HG02870 (cell line): ENCODE results near the gene FGF13.

ENCODE experiments used
- ATAC-seq: cut with Tn5 transposase; IDR thresholded peaks from one replicate; pipeline ENCODE4 v1.9.1; 2021; ENCODE audit warnings: mild to moderate bottlenecking, moderate library complexity; ENCODE audit not compliant: unreplicated experiment

The FGF13 gene

DNA sequence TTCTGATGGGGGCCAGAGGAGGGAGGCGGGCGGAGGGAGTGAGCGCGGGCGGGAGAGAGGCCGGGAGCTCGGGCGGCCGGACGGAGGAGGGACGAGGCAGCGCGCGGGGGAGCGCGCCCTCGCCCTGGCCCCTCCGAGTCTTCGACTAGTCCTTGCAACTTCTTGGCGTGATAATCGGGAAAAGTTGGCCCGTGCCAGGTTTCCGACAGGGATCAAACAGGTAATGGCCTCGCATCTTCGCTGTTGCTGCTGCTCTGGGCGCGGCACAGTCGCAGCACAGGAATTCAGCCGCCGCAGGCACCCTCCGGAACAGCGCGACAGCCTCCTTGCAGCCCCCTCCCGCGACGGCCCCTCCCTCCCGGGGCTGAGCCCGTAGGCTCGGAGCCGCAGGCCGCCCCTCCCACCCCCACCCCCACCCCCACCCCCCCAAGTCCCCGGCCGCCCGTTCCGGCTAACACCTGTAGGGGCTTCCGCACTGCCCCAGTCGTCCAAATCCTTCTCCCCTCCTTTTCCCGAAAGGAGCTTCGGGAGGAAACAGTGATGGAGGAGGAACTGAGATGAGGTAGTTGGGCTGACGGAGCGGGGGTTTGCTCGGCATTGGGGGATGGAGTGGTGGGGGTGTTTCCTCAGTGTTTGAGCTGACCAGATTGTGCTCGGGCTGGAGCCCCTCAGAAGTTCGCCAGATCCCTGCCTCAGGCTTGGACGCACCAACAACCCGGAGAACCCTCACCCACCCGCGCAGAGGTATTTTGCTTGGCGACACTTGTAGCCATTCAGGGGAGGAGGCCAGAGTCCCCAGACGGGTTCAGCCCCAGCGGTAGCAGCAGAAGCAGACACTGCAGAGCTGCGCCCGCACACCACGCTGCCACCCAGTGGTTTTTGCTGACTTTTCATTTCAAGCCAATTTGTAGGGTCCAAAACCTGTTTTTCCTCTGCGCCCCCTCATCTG lies at the start of gene FGF13:
Gene FGF13 (minus strand): TSS at position 319 of the 949 bp plus-strand sequence. CDS start 714 bp downstream, outside the sequence.
- no peak for ATAC-seq

DNA sequence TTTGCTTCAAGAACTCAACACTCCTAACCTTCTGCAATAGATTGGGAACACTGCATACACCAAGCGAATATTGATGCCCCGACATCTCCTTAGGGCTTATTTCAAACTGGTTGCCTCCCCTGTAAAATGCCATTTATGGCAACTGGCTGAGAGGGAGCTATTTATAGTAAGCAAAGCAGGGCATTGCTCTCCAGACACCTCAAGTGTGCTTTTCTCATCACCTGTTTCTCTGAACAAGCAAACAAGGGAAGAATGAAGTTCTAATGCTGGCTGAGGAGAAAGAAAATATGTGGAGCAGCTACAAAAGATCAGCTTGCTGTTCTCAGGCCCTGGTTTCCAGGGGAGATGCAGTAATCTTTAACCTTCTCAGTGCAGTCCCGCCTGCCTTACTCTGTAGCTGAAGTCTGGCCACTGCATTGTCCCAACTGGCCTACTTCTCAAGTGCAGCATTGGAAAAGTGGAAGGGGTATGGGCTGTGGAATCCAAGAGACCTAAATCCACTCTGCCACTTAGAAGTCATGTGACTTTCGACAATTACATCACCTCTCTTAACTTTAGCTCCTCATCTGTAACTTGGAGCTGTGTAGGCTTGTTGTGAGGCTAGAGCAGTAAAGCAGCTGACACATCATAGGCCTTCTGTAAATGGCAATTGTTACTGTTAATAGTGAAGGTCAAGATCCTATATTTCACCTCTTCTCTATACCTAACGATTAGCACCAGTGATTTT lies 47.9 kb upstream of the FGF13 start:
- ATAC-seq: no peak

DNA sequence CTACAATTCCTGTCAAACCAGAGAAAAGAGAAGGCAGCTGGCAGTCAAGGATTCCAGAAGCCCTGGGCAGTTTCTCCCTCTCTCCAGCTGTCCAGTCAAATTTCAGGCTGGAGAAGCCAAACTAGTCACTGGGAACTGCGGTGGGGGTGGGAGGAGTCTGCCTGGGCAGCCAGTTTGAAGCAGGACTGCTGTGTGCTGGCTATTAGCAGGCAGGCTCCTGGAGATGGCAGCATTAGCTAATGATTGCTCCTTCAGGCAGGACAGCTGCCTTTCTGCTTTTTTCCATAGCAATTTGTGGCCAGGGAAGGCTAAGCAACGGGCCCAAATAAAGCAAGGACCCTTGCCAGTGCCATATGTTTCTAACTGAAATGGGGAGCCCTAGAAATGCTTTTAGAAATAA lies 44.7 kb upstream of the FGF13 start:
- no peak for ATAC-seq

DNA sequence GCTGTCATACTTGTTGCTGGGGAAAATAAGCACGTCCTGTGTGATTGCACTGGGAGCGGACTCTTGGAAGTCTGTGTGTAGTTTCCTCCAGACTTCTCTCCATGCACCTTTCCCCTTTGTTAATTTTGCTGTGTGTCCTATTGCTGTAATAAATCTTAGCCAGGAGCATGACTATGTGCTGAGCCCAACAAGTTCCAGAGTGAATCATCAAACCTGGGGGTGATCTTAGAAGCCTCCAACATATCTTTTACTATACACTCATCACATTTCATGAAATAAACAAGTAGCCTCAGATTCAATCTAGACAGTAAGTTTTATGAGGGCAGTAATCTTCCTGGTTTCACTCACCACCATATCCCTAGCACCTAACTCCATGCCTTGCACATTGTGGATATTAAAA lies 43.3 kb upstream of the FGF13 start:
- no peak for ATAC-seq

DNA sequence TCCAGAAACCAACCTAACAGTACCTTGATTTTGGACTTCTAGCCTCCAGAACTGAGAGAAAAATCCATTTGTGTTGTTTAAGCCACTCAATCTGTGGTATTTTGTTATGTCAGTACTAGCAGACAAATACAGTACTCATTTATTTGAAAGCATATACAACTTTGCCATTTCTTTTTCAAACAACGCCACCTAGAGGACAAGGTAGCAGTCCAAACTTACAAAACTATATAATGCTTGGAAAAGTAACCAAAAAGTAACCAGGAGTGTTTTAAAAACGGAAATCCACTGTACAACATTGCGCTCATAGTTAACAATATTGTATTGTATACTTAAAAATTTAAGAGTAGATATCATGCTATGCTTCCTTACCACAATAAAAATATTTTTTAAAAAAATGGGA lies 37.0 kb upstream of the FGF13 start:
- no peak for ATAC-seq

DNA sequence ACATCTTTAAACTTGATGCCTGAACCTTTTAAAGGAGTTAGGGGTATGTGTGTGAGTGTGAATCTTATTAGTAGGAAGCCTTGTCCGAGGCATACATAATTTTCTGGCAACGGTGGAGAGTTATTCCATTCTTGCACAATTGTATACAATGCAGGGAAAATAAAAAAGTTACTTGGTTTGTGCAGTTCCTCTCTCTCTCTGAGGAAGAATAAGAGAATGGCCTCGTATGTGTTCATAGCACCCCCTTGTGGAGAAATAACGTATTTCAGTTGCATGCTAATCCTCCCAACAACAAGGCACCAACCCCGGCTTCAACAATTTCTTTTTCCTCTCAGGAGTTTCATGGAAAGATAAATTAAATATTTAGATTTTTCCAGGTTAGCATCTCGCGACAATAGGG lies 33.7 kb upstream of the FGF13 start:
- peak; percentile 87 for ATAC-seq

DNA sequence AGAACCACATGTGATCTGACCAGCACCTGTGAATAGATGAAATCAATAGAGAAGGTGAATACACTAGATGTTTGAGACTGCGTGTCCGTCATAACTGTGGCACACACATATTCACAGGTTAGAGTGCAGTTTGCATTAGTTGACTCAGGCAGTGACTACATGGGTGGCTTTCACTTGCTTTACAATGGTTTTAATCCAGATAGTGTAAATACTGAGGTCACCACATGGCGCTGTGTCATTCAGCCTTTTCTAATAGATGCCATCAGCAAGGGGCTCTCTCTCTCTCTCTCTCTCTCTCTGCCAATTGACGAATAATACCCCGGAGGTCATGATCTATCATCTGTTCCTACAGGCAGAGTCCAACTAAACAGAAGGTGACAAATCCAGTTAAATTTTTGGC lies 30.7 kb upstream of the FGF13 start:
- no peak for ATAC-seq

DNA sequence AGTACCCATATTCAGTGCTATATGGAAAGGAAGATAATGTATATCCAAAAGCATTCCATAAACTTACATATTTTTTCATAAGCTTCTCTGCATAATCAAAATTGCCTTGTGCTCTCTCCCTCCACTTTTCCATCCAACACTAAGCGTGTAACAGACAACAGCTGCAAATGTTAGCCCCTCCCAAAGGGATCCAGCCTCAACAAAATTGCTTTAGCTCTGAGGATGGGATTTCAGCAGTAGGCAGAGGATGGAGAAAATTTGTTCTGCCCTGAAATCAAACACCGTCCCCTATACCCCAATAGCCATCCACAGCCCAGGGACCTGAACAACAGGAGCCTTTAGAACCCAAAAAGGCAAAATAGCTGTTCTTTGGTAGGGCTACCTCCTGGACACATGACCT lies 28.8 kb upstream of the FGF13 start:
- no peak for ATAC-seq

DNA sequence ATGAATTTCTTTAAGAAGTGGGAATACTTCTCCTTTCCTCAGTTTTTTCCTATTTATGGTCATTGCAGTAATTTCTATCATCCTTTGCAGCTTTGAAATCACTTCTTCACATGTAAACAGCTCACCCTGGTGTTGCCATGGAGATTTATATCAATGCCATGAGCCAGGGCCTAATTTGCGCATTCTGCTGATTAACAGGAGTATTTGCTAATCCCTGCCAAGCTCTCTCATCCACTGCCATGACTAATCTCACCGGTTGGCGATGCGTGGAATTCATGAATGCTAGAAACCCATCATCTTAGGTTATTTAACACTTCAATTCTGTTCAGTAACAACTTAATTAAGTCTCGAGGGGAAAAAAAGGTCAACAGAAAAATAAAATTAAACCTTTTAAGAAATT lies 11.8 kb upstream of the FGF13 start:
- ATAC-seq: no peak

DNA sequence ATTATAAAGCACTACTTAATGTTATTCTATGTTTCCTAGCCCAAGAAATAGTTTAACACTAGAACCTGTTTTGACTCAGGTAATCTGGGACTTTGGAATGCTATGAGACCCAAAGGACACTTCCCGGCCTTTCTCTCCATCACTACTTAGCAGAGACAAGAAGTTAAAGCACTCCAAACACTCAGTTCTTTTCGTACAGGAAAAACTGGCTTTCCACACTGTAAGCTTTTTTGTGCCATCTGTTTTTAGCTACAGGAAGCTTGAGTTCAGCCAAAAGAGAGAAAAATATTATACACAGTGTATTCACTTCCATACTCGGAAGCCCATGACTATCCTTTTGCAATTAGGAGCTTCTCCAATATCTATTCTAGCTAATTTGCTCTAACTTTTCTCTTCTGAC lies 7.9 kb upstream of the FGF13 start:
- no peak for ATAC-seq

DNA sequence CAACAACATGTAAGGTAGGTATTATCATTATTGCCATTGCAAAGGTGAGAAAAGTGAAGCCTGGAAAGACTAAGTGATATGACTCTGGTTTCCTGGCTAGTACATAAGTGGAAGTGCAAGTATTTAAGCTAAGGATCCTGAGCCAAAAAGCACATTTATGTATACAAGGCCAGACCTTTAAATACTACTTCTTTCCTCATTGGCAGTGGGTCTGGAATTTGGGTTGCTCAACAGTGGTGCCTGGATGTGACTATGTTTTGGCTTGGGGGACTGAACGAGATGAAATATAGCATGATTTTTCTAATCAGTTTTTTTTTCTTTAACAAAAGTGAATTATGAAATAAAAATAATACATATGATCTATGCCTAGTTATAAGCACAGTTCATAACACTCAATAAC lies 7.4 kb upstream of the FGF13 start:
- ATAC-seq: no peak

DNA sequence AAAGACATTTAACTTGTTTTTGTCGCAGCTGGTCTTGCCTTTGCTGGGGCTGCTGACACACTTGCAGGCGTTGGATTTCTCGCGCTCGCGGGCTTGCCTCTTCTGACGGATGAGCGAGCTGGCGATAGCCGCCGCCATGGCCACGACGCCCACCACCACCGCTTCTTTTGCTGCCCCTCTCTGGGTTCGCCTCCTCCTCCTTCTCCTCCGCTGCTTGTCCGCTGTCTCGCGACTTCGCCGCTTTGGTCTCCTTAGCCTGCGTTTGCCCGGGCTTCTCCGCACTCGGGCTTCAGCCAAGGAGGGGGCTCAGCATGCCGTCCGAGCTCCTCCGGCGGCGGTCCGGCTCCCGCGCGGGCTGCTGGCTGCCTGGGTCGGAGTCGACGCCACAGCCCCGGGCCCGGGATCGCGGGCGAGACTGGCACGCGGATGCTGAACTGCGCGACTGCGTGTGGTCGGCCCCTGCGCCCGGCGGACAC lies 613 bp downstream of the FGF13 start:
- no peak for ATAC-seq

DNA sequence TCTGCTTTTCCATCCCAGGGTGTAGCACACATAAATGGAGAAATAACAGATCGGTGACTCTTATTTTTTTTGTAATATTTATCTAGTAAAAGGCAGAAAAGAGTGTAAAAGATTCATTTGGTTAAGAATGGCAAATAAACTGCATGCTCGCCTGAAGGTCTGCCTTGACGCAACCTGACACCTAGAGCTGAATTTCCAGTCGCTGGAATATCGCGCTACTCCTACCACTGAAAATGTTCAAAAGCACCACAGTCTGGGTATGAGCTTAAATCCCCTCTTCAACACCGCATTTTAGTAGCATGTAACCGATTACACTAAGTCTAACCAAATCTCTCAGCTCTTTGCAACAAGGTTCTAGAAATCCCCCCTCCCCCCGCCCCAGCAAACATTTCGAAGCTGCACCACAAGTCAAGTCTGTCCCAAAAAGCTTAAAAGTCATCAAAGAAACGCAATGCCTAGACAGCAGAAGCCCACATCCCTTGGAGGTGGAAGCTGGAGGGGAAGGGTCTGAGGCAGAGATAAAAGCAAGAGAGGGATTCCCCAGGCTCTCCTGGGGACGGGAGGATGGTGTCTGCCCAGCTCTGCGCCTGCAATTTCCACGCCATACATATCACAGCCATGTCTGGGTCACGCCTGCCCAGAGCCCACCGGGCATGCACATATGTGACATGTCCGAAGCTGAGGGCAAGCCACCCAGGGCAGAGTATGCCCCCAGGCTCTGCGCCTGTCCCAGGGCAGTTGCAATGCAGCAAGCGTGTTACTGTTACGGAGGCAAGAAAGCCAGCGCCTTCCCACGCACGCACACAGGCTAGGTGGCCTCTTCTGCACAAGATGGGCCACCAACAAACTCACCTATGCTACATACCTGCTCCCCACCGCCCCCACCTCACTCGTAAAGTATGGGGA lies 1.4 kb downstream of the FGF13 start:
- no peak for ATAC-seq

DNA sequence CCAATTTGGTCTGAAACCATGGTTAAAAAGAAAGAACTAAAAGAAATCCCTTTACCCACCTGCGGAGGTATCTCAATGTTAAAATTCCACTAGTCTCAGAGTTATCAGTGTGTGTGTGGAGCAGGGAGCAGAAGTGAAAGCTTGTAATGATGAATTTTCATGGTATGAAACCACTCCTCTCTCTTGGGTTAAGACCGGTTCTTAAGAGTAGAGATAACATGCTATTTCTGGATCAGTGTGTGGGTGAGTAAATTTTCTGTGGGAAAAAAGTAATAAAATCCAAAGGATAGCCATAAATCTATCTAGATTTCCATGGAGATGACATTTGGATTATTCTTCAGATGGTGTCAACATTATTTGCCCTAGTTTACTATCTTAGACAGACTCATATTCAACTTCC lies 3.2 kb downstream of the FGF13 start:
- ATAC-seq: no peak

DNA sequence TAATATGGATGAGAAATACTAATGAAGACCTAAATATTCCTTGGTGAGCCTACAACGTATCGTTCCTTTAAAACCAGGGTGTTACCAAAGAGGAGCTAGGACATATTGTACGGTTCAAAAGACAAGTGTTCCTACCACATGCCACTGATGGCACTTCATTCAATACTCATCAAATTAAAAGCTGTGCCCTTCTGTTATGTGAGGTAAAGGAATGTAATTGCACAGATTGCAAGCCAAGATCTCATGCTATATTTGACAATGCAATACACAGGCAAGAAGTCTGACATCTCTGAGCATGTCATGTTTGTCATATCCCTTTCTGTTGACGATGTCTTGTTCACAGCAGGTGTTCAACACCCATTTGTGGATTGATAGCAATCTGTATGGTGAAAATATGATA lies 6.9 kb downstream of the FGF13 start:
- ATAC-seq: no peak

DNA sequence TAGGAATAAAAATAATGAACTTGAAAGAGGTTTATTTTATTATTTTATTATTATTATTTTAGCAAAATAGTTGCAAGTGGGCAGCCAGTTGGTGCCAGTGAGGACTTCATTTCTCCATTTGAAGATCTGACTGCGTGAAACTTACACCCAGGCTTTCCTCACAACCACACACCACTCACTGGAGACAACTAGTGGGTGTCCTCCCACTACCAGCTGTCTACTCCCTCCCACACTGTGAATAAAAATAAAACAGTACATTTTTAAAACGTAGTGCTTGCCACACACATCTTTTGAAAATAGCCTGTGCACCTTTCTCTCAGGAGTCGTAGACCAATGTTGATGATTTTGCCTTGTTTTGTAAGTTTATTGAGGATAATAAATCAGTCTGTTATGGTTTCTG lies 7.4 kb downstream of the FGF13 start:
- no peak for ATAC-seq

DNA sequence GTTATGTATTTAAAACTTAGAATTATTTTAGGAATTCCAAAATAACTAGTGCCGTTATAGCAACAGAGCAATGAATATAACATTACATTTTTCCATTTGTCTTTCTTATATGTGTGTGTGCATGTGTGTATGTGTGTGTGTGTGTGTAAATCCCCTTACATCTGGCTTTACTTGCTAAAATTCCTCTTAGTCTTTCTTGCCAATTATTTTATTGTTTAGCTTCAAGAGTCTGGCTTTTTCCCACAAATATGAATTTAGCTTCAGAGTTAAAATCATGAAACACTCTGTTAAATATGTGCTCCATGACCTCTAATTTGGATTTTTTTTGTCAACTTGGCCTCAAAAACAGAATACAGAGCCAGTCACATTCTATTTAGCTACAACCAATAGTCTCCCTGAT lies 18.9 kb downstream of the FGF13 start:
- ATAC-seq: no peak

DNA sequence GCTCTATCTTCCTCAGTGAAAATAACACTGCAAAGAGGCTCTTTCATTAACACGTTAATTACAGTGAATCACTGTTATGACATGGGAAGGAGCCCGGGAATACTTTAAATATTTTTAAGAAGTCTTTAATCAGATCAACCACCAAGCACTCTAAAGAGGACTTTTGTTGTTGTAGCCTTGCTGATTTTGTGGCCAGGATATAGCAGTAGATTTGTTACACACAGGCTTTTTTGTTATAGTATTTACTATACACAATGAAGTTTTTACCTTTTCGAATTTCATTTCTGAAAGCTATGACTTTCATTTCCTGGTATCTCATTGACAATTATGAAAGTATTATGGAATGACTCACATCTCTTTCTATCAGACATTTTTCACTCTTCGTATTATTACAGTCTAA lies 20.3 kb downstream of the FGF13 start:
- no peak for ATAC-seq

DNA sequence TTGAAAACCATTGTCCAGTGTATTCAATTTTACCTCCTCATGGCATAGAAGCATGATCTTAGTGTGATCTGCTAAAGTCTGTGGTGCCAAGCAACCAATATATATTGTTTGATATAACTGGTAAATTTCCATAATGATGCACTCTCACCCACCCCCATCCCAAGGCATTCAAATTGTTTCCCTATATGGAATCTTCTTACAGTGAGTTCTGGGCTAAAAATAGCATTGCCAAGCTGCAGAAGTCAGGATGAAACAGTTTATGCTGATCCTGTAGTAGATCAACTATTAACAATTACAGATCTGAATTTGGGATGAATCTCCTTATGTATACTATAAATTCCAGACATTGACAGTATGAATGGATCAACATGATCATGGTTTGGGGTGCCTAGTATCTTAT lies 20.9 kb downstream of the FGF13 start:
- ATAC-seq: no peak

DNA sequence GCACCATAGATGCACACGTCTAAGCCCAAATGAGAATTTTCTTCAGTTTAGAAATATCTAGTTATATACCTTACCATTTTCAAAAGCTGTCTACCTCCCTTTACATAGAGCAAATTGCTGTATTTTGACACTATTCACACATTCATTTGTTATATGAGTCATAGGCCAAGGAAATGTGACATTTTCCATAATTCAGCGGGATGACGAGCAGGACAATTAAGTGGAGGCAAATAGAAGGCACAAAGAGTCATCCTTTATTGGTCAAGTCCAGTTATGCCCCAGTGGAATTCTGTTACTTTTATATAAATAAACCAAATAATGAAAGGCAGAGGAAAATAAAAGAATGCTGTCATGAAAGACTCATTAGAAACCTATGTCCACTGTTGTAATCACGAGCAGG lies 27.9 kb downstream of the FGF13 start:
- ATAC-seq: no peak

DNA sequence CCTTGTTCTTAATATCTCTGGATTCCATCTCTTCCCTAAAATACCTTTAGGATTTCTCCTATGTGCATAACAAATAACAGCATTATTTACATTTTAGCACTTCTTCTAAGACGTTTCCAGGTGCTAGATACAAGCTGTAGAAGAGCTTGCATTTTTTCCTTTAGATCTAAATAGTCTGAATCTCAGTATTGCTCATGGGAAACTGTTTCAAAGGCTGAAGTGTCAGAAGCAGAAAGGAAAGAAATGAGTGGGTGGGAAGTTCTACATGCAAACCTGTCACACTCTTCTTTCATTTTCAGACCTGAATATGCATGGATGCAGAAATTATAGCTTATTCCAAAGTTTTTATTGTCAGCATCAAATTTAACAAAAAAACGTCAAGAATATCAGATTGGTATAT lies 41.8 kb downstream of the FGF13 start:
- ATAC-seq: no peak
